GM19395 (cell line): ENCODE data around the gene DGKH.

Experiments used
- ATAC-seq: cut with Tn5 transposase; IDR thresholded peaks from one replicate; pipeline ENCODE4 v1.9.1; 2021; ENCODE audit warnings: mild to moderate bottlenecking, moderate library complexity; ENCODE audit not compliant: unreplicated experiment

DGKH gene

GRCh38 chr13:42048342-42048683 lies at the start of gene DGKH:
DGKH (plus strand) TSS chr13:42048648; CDS start chr13:42048774, 126 bp downstream.
- peak; percentile 47 for ATAC-seq

GRCh38 chr13:42000846-42001245 lies 47.6 kb upstream of the DGKH start:
- no peak for ATAC-seq

DNA sequence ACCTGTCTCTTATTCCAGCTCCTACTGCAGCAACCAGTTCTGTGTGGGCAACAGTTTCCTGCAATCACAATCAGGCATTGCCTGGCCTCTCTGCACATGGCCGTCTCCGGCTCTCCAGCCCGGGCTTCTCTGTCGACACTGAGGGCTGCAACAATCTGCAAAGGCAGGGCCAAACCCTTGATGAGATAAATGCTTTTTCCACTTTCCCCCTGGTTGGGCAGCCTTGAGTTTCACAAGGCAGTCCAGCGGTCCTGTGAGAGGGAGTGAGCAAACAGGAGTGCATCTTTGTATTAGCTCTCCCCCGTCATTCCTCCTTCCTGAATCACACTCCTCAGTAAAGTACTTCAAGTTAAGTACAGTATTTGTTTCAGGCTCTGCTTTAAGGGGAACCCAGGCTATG lies 46.9 kb upstream of the DGKH start:
- no peak for ATAC-seq

GRCh38 chr13:42002066-42002465 lies 46.4 kb upstream of the DGKH start:
- no peak for ATAC-seq

GRCh38 chr13:42007844-42008243 lies 40.6 kb upstream of the DGKH start:
- no peak for ATAC-seq

GRCh38 chr13:42009057-42009456 lies 39.4 kb upstream of the DGKH start:
- ATAC-seq: no peak

GRCh38 chr13:42011601-42012350 lies 36.7 kb upstream of the DGKH start:
- ATAC-seq: no peak

DNA sequence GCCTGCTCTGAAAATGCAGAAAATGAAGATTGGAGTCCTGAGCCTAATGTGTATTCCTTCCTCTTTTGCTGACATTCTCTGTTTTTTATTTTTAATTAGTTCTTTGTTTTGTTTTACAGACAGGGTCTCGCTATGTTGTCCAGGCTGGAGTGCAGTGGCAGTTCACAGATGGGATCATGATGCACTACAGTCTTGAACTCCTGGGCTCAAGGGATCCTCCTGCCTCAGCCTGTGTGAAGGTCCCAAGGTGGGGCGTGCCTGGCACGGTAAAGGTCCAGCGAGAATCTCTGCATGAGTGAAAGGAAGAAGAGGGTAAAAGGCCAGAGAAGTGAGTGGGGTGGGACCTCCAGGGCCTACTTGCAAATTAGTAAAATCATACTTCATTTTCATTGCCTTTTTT lies 34.3 kb upstream of the DGKH start:
- no peak for ATAC-seq

DNA sequence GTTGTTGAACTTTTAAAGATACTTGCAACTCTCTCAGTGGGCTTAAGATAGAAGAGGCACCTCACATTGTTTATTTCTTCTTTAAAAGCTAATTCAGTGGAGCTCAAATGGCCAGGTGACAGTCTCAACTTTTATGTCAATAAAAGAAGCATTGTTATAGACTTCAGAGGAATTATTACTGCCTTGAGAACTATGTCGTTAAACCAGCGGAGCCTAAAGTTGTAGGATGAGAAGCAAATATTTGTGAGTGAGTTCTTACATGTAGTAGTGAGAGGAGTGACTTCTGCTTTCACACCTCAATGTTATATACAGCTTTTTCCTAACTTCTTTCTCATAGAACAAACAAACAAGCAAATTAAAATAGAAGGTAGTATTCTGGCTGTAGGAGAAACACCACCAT lies 31.2 kb upstream of the DGKH start:
- ATAC-seq: no peak

DNA sequence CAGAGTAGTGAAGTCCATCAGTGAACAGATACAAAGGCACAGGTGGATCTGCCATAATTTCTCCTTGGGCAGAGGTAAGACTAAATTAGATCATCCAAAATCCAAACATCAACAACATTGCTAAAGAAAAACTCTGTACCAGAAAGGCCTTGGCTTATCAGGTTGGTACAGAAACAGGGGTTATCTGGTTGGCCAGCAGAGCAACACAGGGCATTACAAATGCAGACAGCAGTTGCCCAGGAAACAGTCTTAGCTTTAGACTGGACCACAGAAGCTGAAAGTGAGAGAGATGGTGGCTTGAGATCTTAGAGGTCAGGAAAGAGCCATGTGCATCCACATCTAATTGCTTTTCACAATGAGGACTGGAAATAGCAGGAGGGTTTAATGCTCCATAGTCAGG lies 26.6 kb upstream of the DGKH start:
- ATAC-seq: no peak

GRCh38 chr13:42022336-42022735 lies 26.1 kb upstream of the DGKH start:
- ATAC-seq: no peak

DNA sequence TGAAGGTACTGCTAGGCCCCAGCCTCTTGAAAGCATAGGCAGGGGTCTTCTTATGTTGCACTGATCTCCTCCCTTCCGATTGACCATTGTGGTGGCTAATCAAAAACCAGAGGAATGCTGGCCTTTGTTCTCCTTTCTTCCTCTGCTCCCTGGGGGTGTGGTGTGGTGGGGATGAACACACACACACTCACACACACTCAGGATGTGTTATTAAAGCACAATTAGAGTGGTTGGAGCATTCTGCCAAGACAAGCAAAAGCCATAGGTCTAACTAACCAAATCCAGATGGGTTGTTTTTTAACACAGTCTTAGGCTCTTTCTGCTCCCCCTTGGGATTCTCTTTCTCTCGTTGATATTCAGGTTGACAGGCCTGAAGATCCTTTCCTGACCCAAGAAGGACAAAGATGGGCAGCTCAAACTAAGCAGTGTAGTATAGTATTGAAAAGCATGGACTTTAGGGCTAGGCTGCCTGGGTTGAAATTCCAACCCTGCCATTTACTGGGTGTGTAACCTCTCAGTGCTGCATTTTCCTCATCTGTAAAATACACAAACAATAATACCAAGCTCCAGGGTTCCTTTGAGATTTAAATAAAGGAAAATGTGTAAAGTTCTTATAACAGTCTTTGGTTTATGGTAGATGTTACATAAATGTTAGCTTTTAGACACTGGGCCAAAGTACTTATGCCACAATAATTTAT lies 25.5 kb upstream of the DGKH start:
- ATAC-seq: no peak

GRCh38 chr13:42027286-42027685 lies 21.2 kb upstream of the DGKH start:
- no peak for ATAC-seq

DNA sequence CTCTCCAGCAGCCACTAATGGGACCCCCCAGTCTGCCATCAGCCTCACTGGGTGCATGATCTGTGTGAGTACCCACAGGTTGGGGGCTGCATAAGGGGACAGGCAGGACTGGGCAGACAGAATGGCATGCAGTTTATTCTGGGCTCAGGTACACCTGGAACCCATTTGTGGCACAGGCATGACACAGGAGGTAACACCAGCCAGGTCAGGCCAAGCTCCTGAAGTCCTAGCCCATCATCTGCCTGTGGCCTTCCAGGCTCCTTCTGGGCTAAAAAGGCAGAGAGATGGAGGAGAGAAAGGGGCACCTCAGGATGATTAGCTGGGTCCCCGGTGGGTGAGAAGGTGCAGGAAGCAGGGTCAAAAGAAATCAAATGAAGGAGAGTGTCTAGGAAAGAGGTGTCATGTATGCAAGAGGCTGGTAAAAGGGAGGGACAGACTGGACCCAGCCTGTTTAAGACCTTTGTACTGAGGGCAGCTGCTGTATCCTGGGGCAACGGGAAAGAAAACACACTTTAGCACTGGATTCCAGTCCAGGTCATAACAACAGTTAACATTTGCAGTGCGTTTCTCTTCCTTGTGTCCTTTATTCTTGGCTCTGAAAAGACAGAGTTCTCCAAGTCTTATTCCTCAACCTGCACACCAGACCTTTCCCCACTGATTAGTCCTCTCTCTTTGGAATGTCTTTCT lies 20.2 kb upstream of the DGKH start:
- ATAC-seq: no peak

GRCh38 chr13:42035905-42036521 lies 12.4 kb upstream of the DGKH start:
- ATAC-seq: no peak

DNA sequence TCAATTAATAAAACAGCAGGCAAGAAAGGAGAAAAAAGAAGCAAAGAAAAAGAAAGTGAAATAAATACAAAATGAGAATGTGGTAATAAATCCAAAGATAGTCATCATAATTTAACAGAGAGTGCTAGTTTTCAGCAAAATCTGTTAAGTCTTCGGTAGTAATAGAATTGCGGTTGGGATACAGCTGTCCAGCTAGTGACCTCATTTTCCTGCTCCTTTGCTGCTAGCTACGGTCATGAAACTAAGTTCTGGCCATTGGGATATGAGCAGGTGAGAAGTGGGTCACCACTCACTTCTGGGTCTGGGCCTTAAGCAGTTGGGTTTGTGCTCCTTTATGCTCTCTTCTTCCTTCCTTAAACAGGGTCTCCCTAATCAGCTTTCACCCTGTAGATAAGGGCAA lies 11.7 kb upstream of the DGKH start:
- no peak for ATAC-seq

DNA sequence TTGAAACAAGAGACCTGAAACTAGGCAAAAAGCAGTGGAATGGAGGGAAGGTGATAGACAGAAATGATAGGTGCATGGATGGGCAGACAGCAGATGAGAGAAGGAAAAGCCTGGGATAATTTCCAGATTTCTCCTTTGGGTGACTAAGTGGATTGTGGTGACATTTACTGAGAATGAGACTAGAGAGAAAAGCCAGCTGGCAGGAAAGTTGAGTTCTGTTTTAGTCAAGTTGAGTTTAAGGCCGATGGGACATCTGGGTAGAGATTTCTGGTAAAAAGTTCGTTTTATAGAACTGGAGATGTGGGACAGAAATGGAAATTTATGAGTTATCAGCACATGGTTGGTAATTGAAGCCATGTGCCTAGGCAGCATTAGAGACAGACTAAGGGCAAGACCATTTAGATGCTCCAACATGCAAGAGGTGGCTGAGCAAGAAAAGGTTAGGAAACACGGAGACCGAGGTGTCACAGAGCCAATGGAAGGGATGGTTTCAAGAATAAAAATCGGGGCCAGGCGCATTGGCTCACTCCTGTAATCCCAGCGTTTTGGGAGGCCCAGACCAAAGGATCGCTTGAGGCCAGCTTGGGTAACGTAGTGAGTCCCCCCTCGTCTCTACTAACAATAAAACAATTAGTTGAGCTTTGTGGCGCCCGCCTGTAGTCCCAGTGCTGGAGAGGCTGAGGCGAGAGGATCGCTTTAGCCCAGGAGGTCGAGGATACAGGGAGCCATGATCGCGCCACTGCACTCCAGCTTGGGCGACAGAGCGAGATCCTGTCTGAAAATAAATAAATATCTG lies 9.6 kb upstream of the DGKH start:
- ATAC-seq: no peak

DNA sequence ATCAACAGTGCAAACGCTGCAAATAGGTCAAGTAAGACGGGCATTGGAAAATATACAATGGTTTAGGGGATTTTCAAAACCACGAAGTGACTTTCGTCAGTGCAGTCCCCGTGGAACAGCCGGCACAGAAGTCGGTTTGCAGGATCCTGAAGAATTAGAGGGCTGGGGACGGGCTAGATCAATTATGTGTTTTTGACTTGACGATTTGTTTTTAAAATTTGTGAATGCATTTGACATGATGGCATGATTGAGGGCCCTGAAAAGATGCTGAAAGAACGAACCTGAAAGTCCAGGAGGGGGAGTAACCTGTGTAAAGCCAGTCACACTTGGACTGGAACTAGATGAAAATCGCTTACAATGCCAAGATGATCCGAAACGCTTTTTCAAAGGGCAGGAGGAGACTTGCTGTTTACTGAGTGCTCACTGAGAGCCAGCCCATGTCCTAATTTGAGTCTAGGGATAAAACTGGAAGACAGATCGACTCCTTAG lies 8.9 kb upstream of the DGKH start:
- no peak for ATAC-seq

DNA sequence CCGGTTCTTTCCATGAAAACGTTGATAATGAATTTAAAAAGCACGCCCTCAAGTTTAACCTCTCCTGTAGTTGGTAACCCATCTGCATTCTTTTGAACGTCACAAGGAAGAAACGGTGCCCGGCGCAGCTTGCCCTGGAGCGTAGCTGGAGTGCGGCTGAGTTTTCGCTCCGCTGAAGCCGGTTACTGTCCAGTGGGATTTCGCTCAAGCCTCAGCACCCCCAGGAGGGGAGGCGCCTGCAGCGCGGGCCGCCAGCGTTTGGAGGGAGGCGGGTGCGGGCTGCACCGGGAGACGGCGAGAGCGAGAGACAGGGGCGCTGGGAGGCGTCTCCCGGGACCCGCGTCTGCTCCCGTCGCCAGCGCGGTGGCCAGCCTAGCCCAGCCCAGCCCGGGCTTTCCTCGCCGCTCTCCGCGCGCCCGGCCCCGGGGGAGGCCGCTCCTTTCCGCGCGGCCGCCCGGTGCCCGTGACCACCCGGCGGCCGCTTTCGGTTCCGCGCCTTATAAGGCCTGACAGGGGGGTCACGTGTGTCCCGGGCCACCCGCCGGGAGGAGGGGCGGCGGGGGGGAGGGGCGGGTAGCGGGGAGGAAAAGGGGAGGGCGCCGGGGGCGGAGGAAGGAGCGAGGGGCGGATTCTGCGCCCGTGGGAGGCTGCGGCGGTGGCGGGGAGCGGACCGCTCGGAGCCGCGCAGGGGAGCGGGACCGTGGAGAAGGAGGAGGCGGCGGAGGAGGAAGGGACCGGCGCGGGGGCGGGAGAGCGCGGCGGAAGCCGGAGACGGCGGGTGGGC lies 8.3 kb upstream of the DGKH start:
- ATAC-seq: peak; percentile 69

GRCh38 chr13:42040730-42041010 lies 7.8 kb upstream of the DGKH start:
- ATAC-seq: peak; percentile 26
